CD4-positive, alpha-beta T cell treated with Interleukin-4 for 1 hour (primary cell): ENCODE measurements around the gene FCER2.
"Not testable (repeated sequence)": the region's sequence is repeated elsewhere in the genome, so short reads cannot be mapped to it uniquely, and the experiment has no call there.

ENCODE experiments used
- DNase-seq, 2 donors: peaks; one replicate each; pipeline ENCODE4 v3.0.0-alpha.2; 2020 to 2022

The FCER2 gene, protein sequence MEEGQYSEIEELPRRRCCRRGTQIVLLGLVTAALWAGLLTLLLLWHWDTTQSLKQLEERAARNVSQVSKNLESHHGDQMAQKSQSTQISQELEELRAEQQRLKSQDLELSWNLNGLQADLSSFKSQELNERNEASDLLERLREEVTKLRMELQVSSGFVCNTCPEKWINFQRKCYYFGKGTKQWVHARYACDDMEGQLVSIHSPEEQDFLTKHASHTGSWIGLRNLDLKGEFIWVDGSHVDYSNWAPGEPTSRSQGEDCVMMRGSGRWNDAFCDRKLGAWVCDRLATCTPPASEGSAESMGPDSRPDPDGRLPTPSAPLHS

DNA sequence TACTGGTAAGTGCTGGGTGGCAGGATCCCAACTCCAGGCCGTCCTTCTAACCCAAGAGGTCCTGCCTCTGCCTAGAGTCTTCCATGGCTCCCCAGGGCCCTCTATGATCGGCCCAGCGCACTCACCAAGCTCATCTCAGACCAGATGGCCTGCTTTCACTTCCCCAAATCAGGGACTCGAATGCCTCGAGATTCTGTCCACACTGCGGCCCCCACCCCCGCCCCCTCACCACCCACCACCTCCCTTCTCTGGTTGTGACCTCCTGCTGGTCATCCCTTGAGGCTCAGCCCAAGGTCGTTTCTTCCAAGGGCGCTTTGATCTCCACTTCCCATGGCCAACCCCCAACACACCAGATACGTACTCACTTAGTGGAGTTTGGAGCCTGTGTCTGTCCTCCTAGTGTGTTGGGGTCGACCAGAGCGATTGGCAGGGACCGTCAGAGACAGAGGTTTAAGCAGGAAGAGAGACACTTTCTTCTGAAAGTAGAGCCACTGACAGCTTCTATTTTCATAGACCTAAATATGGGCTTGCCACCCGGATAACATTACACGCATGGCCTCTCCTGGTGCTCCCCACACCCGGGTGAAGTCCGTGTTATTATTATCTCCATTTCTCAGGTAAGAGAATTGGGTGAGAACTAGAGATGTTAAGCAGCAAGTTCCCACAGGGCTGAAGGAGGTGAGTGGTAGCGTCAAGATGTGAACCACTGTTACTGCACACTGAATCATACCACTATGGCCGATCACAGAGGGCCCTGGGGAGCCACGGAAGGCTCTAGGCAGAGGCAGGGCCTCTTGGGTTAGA is at the start of gene FCER2:
Gene FCER2 (minus strand): TSS at position 478 of the 804 bp plus-strand sequence. CDS start 2,371 bp downstream, outside the sequence.
- DNase-seq, result peak in 1 of 2 donors; percentile 77

DNA sequence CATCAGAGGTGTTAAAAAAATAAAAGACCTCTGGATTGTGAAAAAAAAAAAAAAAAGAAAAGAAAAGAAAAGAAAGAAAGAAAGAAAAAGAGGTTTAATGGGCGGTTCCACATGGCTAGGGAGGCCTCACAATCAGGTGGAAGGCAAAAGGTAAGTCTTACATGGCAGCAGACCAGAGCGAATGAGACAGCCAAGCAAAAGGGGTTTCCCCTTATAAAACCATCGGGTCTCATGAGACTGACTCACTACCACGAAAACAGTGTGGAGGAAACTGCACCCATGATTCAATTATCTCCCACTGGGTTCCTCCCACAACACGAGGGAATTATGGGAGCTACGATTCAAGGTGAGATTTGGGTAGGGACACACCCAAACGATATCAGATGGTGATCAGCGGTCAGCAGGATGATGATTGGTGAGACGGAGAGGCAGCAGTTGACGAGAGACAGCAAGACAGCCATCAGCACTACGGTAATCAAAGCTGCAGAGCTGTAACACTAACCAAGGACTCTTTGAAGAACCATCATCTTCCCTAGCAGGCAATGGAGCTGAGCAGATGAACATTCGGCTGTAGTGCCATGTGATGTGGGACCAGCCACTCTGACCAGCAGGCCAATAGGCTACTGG is 49.3 kb upstream of the FCER2 start:
- DNase-seq, result peak; percentile 28 to 72

DNA sequence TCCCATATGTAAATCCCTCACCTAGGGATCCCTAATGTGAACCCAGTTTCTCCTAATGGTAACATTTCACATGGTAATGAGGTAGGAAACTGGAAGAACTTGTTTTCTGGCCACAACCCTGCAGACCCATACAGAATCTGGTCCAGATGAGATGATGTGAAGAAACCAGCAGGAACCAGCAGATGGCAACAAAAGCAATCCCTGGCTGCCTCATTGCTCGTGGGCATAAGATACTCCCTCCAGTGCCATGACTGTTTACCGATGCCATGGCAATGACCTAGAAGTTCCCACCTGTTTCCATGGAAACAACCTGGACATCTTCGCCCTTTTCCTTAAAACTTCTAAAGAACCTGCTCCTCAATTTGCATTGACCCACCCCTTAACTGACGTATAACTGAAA is 46.8 kb upstream of the FCER2 start:
- DNase-seq, result peak; percentile 14 to 26

DNA sequence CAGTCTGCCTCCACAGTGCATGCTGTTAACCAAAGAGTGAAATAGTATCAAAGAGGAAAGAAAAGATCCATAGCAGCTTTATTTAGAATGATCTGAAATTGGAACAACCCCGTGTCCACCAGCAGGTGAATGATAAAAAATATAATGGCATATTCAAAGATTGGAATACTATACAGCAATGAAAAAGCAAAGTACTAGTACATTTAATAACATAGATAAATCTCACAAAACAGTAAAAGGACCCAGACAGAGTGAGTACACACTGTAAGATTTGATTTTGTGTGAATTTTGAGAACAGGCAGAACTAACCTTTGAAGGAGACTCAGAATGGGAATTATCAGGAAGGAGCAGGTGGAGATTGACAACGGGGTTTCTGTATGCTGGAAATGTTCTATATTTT is 46.2 kb upstream of the FCER2 start:
- DNase-seq, result no peak

DNA sequence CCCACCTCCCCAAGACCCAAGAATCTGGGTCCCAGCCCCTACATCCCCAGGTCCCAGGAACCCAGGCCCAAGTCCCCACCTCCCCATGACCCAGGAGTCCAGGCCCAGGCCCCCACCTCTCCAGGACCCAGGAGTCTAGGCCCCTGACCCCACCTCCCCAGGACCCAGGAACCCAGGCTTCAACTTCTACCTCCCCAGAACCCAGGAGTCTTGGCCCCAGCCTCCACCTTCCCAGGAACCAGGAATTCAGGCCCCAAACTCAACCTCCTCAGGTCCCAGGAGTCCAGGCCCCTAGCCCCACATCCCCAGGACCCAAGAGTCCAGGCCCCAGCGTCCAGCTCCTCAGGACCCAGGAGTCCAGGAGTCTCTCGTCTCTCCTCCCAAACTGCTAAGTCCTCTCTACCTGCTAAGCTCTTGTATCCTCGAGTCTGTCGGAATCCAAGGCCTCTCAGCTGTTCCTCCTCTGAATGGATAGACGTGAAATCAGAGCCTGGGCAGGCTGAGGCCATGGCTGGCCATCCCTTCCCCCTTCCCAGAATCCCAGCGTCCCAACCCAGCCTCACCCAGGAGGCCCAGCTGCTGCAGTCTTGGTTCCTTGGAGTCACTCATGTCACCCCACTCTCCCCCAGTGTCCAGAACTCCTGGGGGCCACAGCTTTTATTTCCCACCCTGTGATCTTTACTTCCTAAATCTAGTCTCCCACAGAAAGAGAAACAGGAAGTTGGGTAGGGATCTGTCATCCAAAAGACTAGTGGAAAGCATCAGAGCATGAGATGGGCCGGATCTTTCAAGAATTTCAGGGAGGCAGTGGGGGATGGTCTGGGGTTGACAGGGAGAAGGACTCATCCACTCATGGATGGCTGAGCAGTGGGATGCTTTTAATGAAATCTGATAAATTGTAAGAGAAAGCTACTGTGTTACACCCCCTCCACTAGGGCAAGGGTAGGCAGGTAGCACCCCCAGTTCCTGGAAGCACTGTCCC is 45.3 kb upstream of the FCER2 start, which contains the start of gene CD209:
Gene CD209 (minus strand): TSS at position 632 of the 982 bp plus-strand sequence. CDS start 23 bp downstream, at position 609.
- DNase-seq, result no peak

DNA sequence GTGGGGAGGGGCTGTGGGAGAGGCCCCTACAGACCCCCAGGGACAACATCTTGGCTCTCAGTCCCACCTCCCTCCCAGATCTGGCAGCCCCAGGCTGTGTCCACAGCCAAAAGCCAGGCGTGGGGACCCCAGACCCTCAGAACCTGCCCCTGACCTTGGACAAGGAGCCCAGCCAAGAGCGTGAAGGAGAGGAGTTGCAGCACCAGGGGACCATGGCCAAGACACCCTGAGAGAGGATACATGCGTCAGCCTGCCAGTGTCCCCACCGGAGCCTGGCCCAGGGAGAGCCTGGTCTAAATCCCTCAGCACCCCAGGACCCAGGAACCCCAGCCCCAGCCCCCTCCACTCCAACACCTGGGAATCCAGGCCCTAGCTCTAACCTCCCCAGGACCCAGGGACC is 44.4 kb upstream of the FCER2 start:
- not testable (repeated sequence) for DNase-seq

DNA sequence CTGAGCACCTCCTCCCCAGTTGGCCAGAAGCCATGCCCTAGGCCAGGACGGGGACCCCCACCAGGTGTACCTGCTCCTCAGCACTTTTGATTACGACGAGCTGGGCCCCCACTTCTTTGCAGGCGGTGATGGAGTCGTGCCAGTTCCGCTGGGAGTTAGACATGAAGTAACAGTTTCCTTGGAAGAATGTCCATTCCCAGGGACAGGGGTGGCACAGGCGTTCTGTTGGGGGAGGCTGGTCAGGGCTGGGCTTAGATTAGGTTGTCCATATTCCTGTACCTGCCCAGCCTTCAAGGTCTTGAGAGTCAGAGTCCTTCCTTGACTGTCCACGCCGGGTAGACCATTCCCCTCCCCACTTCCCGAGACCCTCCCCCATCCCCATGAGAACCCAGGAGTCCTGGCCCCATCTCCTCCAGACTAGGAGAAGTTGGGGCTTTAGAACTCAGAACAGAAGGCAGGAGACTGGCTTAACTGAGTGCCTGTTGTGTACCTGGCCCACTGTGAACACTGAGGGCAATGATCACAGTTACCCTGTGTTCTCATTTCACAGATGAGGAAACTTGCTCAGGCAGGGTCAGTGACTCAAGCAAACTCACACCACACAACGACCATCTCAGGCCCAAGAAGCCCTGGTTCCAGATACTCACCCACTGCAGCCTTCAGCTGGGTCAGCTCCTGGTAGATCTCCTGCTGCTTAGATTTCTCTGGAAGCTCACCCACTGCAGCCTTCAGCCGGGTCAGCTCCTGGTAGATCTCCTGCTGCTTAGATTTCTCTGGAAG is 43.1 kb upstream of the FCER2 start:
- DNase-seq, result no peak

DNA sequence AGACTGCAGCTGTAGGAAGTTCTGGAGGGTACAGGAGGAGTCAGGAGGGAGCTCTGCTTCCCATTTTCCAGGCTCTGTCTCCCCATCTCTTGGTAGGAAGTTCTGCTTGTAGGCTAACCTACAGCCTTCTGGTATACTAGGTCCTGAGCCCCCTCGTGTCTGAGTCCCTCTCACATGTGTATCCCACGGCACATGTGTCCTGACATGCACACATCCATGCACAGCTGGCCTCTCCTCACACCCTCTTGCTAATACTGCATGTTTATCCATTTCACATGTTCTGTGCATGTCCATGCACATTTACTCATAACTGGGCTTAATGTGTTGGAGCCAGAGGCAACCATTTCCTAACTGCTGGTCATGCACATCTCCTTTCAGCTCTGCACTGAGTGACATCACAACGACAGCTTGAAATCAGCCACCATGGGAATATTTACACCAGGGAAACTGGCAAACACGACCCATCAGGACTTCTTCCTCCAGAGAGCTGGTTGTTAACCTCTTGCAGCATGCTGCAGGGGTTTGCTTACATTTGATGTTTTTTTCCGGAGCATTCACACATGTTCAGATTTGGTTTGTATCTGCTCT is 42.4 kb upstream of the FCER2 start:
- DNase-seq, result no peak

DNA sequence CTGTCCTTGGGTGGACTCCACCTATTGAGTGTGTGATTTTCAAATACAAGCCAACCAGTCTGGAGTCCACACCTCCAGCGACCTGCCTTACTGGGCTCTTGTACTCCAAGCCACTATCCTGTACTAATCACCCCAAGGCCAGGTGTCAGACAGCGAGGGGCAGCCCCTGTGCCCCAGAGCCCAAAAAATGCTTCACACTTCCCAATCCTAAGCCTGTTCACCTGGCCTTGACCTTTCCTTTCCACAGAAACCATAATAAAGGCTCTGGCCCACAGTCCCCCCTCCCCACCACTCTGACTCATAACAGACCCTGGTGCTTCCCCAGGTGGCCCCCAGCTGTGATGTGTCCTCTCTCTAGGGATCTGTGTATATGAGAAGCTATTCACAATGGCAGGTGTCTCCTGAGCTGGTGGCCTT is 41.5 kb upstream of the FCER2 start:
- no peak for DNase-seq

DNA sequence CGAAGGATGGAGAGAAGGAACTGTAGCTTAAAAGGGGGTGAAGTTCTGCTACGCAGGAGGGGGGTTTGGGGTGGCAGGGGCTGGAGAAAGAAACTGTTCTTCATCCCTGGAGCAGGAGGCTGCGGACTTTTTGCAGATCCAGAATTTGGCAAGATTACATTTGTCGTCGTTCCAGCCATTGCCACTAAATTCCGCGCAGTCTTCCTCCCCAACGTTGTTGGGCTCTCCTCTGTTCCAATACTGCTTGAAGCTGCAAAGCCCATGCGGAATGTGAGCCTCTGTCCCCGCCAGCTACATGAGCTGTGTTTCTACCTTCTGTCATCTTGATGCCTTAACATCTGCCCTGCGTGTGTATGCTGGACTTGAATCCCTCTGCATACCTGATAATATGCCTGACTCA is 41.1 kb upstream of the FCER2 start:
- DNase-seq, result no peak

DNA sequence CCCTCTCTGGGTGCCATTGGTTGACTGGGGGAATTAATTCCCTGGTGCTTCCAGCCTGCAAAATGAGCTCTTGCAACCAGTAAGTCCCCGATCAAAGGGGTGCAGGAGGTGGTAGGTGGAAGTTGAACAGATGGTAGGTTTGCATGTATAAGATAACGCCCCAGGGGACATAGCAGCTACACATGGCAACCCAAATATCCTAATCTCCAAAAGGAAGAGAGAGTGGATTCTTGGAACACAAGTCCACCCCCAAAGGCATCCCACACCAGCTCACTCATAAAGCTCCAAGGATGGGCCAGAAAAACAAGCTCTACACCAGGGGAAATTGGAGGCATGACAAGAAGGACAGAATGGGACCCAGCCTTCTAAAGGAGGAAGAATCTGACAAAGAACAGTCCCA is 40.6 kb upstream of the FCER2 start:
- no peak for DNase-seq

DNA sequence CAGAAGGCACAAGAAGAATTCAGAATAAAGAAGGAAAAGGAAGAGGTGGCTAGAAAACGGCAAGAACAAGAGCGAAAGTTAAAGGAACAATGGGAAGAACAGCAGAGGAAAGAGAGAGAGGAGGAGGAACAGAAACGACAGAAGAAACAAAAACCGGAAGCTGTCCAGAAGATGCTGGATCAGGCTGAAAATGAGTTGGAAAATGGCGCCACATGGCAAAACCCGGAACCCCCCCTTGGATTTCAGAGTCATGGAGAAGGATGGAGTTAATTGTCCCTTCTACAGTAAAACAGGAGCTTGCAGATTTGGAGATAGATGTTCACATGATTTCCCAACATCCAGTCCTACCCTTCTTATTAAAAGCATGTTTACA is 38.7 kb upstream of the FCER2 start:
- DNase-seq, result no peak

DNA sequence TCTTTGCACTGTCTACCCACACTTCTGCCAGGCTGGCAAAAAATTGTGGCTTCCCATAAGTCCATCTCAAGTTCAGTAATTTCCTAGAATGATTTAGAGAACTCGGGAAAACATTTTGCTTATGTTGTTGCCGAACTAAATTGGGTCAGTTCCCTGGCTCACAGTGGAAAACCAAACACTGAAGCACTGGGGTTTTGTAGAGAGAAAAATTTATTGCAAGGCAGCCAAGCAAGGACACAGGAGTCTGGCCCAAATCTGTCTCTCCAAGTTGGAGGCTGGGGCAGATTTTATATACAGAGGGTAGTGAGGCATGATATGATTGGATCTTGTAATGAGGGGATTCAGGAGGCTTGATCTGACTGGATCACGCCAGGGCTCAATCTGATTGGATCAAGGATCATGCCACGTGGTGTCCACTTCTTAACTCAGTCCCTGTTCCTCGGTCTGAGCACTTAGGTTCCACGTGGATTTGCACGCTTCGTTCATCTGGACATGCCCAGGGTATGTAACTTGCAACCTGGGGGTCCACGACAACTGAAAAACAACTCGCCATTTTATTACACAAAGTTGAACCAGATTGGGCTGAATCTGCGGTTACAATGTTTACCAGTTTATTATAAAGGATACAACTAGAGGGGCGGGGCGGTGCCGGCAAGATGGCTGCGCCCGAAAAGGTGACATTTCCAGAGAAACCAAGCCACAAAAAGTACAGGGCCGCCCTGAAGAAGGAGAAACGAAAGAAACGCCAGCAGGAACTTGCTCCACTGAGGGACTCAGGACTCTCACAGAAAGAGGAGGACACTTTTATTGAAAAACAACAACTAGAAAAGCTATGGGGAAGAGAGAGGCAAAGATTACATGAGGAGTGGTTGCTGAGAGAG is 38.1 kb upstream of the FCER2 start:
- no peak for DNase-seq

DNA sequence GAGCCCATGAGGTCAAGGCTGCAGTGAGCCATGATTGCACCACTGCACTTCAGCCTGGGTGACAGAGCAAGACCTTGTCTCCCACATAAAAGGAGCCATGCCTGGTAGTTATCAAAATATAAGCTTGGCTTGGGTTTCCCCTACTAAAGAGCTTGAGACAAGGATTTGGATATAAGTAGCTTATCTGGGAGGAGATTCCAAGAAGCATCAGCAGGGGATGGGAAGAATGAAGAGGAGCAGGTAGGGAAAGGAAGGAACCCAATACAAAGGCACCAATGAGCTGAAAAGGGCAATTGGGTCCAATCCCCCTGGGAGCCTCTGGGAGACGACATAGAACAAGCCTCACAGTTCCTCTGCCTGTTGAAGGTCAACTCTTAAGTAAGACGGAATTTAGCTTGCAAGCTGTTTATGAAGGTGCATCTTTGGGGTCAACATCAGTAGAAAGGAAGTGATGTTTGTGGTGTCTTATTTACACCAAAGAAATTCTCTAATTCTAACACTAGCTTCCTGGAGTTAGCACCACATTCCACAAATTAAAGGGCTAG is 37.4 kb upstream of the FCER2 start:
- no peak for DNase-seq

DNA sequence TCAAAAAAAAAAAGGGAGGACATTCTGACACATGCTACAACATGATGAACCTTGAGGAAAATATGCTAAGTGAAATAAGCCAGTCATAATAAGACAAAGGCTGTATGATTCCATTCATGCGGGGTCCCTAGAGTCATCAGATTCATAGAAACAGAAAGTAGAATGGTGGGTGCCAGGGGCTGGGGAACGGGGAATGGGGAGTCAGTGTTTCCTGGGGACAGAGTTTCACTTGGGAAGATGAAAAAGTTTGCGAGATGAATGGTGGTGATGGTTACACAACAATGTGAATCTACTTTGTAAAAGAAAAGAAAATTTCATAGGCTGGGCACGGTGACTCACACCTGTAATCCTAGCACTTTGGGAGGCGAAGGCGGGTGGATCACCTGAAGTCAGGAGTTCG is 36.1 kb upstream of the FCER2 start:
- no peak for DNase-seq

DNA sequence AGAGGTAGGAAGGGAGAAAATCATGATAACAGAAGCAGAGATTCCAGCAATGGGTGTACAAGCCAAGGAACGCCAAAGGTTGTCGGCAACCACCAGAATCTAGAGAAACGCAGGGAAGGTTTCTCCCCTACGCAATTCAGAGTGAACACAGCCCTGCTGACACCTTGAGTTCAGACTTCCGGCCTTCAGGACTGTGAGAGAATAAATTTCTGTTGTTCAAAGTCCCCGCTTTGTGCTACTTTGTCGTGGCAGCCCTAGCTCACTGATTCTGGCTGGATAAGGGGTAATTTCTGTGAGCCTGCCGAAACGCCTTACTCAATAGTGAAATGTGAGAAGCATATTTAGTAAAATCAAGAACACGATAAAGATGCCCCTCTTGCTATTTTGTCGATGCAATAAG is 35.3 kb upstream of the FCER2 start:
- DNase-seq, result no peak

DNA sequence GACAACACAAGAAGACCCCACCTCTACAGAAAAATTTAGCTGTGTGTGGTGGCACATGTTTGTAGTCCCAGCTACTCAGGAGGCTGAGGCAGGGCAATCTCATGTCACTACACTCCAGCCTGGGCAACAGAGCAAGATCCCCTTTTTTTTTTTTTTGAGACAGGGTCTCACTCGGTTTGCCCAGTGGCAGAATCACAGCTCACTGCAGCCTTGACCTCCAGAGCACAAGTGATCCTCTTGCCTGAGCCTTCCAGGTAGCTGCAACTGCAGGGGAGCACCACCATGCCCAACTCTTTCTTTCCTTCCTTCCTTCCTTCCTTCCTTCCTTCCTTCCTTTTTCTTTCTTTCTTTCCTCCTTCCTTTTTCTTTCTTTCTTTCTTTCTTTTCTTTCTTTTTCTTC is 34.2 kb upstream of the FCER2 start:
- DNase-seq, result no peak

DNA sequence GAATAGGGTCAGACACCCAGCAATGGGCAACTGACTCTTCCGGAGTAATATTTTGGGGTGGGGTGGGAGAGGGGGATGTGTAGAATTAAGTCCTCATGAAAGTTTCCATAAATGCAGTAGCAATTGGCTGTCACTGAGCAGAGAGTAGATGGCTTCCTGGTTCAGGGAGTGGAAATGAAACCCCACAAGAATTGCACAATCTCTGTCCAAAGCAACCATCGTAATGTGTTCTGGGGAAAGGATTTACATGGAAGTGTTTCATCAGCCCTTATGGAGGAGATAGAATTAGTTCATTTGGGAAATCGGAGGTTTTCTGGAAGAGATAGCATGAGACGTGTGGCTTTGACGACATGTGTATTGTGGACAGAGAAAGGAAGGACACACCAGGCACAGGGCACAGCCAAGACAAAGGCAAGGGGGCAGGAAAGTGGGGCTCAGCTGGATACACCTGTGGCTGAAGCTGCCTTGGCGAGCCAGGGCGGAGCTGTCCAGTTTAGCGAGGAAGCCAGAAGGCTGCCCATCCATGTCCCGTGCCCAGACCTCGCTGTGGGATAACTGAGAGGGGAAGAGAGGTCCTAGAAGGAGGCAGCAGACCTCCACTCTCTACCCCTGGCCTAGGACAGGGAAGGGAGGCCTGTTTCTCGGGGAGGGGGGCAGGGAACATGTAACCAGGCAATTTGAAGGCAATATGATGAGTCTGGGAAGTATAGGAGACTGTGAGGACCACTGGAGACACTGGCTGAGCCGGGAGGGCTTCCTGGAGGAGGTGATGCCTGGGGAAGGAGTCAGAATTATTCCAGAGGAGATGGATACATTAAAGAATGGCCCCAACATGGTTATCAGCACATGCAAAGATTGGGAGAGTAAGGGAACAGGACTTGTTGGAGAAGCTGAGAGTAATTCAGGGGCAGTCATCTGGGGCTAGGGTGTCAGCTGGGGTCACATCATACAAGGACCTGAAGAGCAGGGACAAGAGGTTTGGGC is 32.6 kb upstream of the FCER2 start:
- DNase-seq, result peak; percentile 23 to 51

DNA sequence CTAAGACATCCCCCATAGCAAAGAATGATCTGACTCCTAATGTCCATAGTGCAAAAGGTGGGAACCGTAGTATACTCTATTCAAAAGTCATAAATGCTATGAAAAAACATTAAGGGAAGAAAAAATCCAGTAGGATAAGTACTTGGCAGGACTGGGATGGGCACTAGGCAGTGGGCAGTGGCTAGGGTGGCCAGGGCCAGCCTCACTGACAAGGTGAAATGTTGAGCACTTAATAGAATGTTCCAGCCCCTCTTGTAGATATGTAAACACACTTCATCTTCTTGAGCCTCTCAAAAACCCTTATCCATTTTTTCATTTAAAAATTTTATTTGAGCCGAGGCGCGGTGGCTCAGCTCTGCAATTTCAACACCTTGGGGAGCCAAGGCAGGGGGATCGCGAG is 31.4 kb upstream of the FCER2 start:
- DNase-seq, result no peak
